Pancreas (tissue), 10 donors: Measurements from ENCODE around the gene TMEM154. TPM values are rescaled to one million over a fixed set of nuclear protein-coding genes. Genes with fewer than 3 reads are reported as not detected.

Experiments used
- ATAC-seq, 4 donors: fragments of 200-7000 bp; cut with Tn5 transposase; one replicate each; pipeline versions ENCODE4 v1.8.0 to v1.9.1; 2020; ENCODE audit warnings: mild to moderate bottlenecking in 4 of 4, moderate library complexity in 4 of 4
- DNase-seq, 6 donors: peaks; one replicate each; pipeline ENCODE4 v3.0.0-alpha.2; 2020
- FAIRE-seq: peaks from 2 replicates; lab custom pipeline; 2012; peaks lifted over from hg19 to GRCh38; lab: Jason Lieb, UNC
- H3K27ac ChIP-seq, 4 donors: fragments of 200-600 bp; sonication (generic); 1 replicate in 3 of 4; 2 replicates in 1 of 4; pipeline versions ENCODE4 v1.5.0 to v1.8.0; 2020
- H3K27me3 ChIP-seq, 4 donors: fragments of 200-600 bp; one replicate each; pipeline ENCODE4 v1.8.0; 2021
- H3K36me3 ChIP-seq, 3 donors: fragments of 200-600 bp; sonication (generic) in 1 of 3; one replicate each; pipeline versions ENCODE4 v1.5.0 to v1.8.0; 2020 to 2021
- H3K4me1 ChIP-seq, 3 donors: fragments of 200-600 bp; one replicate each; pipeline ENCODE4 v1.8.0; 2021
- H3K4me3 ChIP-seq, 4 donors: fragments of 200-600 bp; sonication (generic) in 2 of 4; one replicate each; pipeline versions ENCODE4 v1.5.0 to v1.8.0; 2020 to 2021
- H3K9me3 ChIP-seq, 4 donors: fragments of 200-600 bp; one replicate each; pipeline ENCODE4 v1.8.0; 2021
- WGBS, 2 donors: extraction: QIAGEN DNeasy Blood & Tissue Kit; methylation state at CpG; one replicate each; pipeline ENCODE4 v1.1.7; 2013; 5-methylcytosine and 5-hydroxymethylcytosine counted together
- intact Hi-C, 3 donors: fragments of 100-400 bp; cut with DNase I; formaldehyde crosslinking; loops; one replicate each; pipeline versions ENCODE4 v1.11.1 to v1.14.2; 2022
- polyA plus RNA-seq, 2 donors: library from polyadenylated mRNA; stranded (reverse); fragments of 200-250 nt; gene quantifications; one replicate each; pipeline ENCODE4 v1.2.3, GENCODE V29; 2013
- total RNA-seq, 6 donors: library from RNA; stranded (reverse); fragmentation: NEBNext Ultra II Directional in 4 of 6; extraction: Animal tissue kit (Norgen Biotek cat#: 25700) in 4 of 6; gene quantifications; one replicate each; pipeline versions ENCODE4 v1.2.1 to v1.2.4, GENCODE V29; 2021 to 2023
- TF ChIP-seq, protein P1 (sequence below), 4 donors: fragments of 200-600 bp; sonication (generic) in 3 of 4; IDR thresholded peaks; one replicate each; pipeline versions ENCODE4 v1.5.0 to v1.8.0; 2021; ENCODE audit warnings: antibody characterized with exemption in 4 of 4
- donor health status: healthy with polysubstance abuse.
- donor health status: DM: no; HTN: no; CAD: no; lungs with moderate emphysema.
- donor health status: DM: no; HTN: no; CAD: no.
- donor health status: control.
- donor health status: control.
- donor health status: Bipolar disorder and iron deficiency.
- donor health status: DM: yes; HTN: yes; CAD: no.
- donor health status: DM: no; HTN: no; CAD: no.
- donor health status: DM: no; HTN: no; CAD: no.
- donor health status: DM: yes; HTN: yes; CAD: no.

The TMEM154 gene
- total and polyA plus RNA-seq, 8 donors = 0.05 to 3.3 (median 0.48) TPM

GRCh38 chr4:152672206-152673092 is 7.3 kb downstream of the TMEM154 start:
- FAIRE-seq (no peak), ATAC-seq (no peak)
- 67 to 73% methylated on average over 4 of the region's 4 CpGs for WGBS, 2 donors

GRCh38 chr4:152668338-152668964 is 11.3 kb downstream of the TMEM154 start:
- 75 to 77% methylated on average over 11 of the region's 11 CpGs for WGBS, 2 donors
- Histone ChIP-seq H3K27me3 (no peaks in the 10 kb centered on the region), H3K9me3 (no peaks in the 10 kb centered on the region), H3K4me3 (no peak overlapping the region), H3K36me3 (no peaks in the 10 kb centered on the region), H3K27ac (no peak overlapping the region), H3K4me1 (no peaks in the 10 kb centered on the region)
- DNase-seq (no peak), FAIRE-seq (no peak), ATAC-seq (no peak)
- intact Hi-C loops = no loop called here
- TF ChIP-seq, protein P1, sequence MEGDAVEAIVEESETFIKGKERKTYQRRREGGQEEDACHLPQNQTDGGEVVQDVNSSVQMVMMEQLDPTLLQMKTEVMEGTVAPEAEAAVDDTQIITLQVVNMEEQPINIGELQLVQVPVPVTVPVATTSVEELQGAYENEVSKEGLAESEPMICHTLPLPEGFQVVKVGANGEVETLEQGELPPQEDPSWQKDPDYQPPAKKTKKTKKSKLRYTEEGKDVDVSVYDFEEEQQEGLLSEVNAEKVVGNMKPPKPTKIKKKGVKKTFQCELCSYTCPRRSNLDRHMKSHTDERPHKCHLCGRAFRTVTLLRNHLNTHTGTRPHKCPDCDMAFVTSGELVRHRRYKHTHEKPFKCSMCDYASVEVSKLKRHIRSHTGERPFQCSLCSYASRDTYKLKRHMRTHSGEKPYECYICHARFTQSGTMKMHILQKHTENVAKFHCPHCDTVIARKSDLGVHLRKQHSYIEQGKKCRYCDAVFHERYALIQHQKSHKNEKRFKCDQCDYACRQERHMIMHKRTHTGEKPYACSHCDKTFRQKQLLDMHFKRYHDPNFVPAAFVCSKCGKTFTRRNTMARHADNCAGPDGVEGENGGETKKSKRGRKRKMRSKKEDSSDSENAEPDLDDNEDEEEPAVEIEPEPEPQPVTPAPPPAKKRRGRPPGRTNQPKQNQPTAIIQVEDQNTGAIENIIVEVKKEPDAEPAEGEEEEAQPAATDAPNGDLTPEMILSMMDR (IDR thresholded peaks at IDR 0.05) = no peak

More at GRCh38 chr4:152672206-152673092, 7.3 kb downstream of the TMEM154 start:
- Histone ChIP-seq H3K4me1 (no peaks in the 10 kb centered on the region), H3K36me3 (no peaks in the 10 kb centered on the region), H3K9me3 (no peaks in the 10 kb centered on the region), H3K27me3 (no peaks in the 10 kb centered on the region), H3K27ac (no peak overlapping the region), H3K4me3 (no peak overlapping the region)
- TF ChIP-seq, protein P1 (IDR thresholded peaks at IDR 0.05) = no peak
- intact Hi-C loops = no loop called here
- no peak for DNase-seq

DNA sequence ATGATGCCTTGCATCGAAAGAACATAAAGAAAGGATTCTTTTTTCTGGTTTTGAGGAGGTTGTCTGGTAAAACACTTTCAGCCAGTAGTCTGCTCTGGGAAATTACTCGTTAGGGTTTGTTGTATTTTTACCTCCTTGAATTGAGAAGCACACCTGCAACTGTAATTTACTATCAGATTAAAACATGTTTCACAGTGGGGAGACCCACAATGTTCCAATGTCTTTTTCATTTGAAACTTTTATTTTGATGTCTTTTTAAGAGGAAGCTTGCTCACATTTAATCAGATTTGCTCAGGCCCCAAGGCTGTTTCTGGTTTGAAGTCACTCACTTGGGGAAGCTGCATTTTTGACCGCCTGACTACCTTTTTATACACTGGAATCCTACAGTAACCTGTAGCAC is 12.0 kb downstream of the TMEM154 start:
- H3K27me3 ChIP-seq = no peaks in the 10 kb centered on the region
- ATAC-seq = no peak
- no peak for DNase-seq
- H3K27ac ChIP-seq = no peak overlapping the region
- intact Hi-C loops = no loop called here
- H3K36me3 ChIP-seq = no peaks in the 10 kb centered on the region
- WGBS, 2 donors = 75 to 84% methylated on average over 3 of the region's 3 CpGs
- no peak overlapping the region for H3K4me3 ChIP-seq
- H3K9me3 ChIP-seq = no peaks in the 10 kb centered on the region
- no peak for FAIRE-seq
- H3K4me1 ChIP-seq = no peaks in the 10 kb centered on the region
- TF ChIP-seq, protein P1 (IDR thresholded peaks at IDR 0.05) = no peak

DNA sequence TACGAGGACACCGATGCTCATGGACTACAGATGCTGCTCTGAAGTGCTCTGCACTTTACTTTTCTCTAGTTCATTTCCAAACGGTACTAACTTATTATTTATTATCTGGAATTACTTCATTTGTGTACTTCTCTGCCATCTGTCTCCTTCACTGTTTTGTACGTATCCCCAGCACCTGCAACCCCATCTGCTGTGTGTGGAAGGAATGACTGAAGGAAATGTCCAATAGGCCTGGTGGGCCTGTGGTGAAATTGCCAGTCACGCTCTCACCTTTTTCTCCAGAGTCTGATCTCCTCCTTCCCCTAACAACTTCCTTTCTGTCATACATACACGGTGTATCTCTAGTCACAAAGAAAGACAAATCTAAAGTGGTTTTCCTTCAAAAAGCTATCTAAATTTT is 12.9 kb downstream of the TMEM154 start:
- TF ChIP-seq, protein P1 (IDR thresholded peaks at IDR 0.05) = no peak
- intact Hi-C loops = no loop called here
- no peak for FAIRE-seq
- WGBS, 2 donors = 74 to 84% methylated on average over 6 of the region's 6 CpGs
- no peaks in the 10 kb centered on the region for H3K9me3 ChIP-seq
- H3K4me3 ChIP-seq = no peak overlapping the region
- H3K4me1 ChIP-seq = no peaks in the 10 kb centered on the region
- H3K36me3 ChIP-seq = no peaks in the 10 kb centered on the region
- no peak overlapping the region for H3K27ac ChIP-seq
- no peak for ATAC-seq
- no peaks in the 10 kb centered on the region for H3K27me3 ChIP-seq
- no peak for DNase-seq
